ENCODE results near the gene FXYD6.

FXYD6 gene

DNA sequence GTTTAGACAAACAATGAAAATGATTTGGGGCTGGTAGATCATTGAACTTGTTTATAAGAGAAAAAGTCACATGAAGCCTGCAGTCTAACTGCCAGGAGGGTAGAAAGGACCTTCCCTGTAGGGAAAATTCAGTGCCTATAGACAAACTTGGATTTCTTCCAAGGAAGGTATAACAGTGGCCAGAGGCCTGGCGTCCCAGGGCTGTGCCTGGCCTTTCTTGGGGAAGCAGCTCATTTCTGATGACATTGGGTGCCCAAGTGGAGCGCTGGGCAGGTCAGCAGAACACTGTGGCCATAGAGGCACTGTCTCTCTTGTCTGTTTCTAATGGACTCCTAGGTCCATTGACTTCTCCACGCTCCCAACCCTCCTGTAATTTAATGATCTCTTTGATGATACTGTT is 6.6 kb upstream of the FXYD6 start:
- DNase-seq = no peak

DNA sequence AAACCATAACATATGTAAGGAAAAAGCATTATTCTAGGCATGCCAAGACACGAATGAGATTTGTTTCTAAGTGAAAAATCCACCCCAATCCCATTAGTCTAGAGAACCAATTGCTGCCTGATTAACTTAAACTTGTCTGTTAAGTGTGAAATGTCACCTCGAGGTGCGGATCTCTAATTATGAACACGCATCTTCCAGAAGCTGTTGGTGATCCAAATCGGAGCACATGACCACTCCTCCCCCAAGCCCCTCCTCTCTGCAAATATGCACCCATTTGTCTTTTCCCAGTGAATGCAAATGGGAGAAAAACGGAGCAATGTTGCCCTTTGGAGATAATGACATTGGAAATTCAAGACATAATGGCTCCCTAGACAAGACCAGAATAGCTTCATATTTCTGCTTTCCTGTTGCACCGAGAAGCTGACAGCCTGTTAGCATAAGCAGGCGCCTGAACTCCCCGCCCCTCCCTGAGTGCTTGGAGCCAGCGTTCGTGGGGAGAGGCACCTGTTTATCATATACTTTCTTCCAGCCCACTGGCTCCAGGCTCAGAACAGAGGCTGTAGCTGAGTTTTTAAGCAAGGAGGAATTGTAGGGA is 6.0 kb upstream of the FXYD6 start:
- DNase-seq = no peak

DNA sequence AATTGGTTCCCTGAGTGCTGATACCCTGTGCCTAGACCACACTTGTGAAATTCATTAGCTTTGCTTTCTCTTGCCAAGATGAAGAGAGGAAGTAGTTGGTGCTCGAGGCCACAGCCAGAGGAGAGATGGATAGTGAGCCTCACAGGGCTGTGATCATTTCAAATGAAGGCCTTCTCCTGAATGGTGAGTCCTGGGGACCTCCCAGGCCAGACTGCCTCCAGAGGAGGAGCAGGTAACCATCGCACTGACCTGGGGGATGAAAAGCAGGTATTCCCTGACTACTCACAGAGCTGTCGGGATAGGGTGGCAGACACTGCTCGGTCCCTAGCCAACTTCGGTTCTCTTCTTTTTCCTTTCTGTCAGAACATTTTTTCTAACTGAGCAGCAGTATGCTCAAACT is 4.8 kb upstream of the FXYD6 start:
- no peak for DNase-seq

DNA sequence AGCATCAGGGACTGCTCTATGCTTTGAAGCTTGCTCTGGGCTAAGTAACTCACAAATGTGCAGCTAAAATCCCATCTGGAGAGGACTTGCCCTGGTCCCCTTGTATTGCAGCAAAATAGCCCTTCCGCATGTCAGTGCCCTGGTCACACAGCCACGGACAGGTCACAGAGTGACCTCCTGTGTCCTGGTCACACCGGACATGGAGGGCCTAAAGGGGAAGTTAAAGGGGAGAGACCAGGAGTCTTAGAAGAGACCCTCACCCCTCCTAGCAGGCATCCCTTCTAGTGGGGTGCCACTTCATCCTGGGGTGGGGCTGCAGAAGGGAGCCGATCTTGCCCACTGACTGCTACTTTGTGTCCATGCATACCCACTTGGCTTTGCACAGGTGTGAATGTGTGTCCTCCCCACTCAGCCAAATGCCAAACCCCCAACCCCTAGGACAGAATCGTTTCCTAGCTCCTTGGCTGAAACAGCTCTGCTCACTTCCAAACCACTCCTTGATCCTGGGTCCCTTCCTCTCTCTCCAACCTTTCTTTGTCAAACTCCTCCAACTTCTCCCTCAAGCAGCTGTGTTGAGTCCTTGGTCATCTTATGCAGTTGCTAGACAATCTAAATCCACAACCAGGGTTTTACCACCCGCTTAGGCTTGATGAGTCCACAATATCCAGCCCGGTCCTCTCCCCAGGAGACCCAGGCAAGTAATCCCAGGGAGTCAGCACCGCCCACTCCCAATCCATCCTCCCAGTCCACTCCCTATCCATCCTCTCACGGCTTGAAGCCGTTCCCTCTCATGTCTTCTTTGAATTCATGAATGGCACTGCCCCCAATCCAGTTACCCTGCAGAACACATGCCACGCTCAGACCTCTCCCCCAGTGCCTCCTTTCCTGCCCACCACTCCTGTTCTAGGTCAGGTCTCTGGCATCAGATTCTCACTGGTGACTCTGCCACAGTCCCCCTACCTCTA is 3.3 kb upstream of the FXYD6 start:
- no peak for DNase-seq

DNA sequence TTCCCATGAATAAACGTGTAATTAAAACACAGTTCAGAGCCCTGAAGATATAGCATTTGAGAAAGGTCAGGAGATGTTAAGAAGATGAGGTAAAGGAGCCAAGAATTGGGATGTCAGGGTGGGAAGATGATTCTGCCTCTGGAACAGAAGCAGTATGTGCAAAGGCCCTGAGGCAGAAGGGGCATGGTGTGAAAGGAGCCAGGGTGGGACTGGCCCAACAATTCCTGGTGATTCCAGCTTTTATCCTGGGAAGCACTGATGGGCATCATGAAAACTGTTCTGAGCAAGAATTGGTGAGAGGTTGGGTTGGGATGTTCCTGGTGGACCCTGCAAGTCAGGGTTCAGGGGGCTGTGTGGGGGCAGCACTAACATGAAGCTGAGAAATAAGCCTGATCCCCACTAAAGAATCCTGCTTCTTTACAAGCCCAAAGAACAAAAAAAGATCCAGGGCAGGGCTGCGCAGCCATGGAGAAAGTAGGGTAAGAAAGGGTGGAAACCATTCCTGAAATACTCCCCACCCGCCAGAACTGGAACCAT is 2.5 kb upstream of the FXYD6 start:
- no peak for DNase-seq

DNA sequence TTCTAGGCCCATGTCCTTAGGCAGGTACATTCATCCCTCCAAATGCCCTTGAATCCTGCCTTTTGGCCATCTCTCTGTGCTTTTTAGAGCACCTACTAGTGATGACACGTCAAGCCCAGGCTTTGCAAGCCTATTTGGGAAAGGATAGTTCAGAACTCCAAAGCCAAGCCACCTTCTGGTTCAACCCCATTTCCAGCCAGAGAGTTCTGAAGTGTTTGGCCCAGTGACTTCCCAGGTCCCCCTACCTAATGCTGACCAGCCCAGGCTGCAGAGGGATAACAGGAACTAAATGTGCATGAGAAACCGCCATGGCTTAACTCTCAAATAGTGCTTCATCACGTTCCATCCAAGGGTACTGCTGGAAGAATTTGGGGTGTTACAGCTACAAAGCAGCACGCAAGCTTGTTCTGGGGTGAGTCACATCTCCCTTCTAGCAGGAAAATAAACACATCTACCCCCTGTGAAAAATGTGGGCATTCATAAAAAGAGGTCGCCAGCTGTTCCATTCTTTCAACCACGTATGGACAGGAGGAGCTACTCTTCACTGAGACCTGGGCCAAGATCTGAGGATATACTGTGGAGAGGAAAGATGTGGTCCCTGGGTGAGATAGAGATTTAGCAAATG is 2.0 kb upstream of the FXYD6 start:
- no peak for DNase-seq

DNA sequence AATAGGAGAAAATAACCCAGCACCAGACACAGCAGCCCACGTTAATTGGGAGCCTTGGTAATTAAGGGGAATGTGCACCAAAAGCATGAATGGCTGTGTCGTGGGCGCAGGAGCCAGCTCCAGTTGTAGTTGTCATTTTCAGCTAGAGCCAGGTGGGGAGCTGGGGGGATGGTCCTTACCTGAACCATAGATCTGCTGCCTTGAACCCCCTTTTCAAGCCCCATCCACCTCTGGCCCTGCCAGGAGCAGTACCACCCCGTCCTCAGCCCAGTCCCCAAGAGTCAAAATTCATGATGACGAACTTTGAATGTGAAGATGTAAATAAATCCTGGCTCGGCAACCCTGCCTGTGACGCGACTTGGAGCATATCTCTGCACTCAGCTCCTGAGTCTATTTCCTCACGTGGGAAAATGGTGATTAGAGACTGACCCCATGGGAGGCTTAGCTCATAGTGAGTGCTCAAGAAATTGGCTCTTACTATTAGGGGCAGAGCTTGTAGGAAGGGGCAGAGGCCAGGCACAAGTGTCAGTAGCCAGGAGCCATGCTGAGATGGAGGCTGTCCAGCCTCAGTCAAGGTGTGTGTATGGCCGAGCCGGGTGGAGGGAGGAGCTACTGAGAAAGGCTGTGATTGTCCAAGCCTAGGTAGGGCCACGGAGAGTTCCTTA is 794 bp upstream of the FXYD6 start:
- DNase-seq = no peak

DNA sequence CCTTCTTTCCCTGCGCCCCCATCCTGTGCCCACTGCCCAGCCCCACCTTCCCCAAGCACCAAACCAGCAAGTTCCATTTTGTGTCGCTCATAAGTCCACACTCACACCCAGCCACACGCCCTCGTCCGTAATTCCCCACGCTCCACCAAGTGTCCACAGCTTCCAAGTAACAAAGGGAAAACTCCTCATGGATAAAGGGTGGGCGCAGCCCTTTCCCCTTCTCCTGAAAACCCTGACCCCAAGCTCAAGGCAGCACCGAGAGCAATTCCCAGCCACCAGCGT is 458 bp downstream of the FXYD6 start:
- no peak for DNase-seq

DNA sequence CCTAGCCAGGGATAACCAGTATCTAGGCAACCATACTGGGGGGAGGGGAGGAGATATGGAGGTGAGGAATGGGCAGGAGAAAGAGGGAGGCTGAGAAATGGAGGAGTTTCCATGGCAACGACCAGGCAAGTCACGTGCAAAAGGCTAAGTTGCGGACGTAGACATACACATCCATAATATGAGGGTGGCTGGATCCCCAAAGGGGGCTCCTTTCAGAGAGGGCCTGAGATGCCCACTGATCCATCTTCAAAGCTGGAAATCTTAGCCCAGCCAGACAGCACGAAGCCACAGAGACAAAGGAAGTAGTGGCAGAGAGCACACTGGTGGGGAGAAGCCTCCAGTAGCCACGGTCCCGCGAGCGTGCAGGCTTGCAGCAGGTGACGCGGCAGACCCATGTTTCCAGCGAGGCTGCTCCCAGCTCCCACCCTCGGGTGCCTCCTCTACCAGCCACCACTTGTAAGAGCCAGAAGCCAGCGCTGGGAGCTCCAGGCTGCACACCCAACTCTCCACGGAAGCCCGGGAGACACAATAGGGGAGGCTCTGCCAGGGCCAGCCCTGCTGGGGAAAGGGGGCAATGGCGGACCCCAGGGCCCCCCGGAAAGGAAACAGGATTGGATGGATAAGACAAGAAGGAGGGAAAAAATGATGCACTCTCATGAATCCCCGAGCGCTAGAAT is 938 bp downstream of the FXYD6 start:
- no peak for DNase-seq

DNA sequence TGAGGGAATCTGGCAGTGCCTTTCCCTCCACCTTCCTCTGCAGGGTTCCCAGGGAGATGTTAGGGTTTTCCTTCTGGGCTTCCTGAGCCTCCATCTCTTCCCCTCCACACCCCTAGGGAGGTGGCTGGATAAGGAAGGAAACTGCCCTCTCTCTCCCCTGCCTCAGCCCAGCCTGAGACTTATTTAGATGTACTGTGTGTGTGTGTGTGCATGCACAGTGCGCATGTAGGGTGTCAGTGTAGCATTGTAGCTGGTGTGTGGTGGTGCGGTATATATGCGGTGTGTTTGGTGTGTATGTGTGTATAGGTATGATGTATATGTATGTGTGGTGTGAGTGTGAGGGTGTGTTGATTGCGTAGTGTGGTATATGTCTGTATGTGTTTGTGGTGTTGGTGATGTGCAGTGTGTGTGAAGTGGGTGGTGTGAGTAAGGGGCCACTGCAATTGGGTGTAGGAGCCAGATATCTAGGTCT is 1.5 kb downstream of the FXYD6 start:
- no peak for DNase-seq

DNA sequence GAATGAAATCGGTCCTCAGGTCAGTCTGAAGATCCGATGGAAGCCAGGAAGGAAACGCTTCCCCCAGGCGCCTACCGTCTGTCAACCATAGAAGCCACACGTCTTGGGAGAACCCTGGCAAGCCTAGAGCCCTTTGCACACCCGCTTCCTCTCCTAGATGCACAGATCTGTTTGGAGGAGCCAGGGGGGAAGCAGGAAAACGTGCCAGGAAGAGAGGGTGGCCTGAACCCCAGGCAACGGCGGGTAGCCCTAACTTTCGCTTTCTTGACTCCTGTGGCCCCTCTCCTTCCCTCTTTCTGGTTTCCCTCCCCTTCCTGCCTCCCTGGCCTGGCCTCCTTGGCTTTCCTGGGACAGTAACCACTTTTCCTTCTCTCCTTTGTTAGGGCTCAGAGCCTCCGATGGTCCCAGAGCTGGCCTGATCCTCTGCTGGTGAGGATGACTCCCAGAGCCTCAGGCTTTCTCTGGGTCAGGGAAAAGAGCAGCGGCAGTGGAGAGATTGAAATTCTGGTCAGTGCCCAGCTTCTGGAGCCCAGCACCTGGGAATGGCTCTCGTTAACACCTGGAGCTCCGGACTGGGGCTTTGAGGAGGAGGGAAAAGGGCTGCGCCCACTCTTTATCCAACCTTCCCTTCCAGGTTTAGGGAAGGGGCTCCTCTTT is 2.1 kb downstream of the FXYD6 start:
- DNase-seq = no peak

DNA sequence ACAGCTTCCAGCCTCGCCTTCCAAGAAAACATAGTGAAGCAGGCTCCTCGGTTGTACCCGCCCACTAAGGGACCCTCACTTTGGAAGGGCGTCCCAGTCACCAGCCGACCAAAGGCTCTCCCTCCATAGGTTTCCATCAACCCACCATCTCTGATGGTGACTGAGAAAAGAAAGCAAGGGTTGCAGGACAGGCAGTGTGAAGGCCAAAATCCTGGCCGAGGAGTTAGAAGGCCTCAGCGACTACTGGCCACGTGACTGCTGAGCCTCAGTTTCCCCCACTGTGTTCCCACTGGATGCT is 2.7 kb downstream of the FXYD6 start:
- no peak for DNase-seq

DNA sequence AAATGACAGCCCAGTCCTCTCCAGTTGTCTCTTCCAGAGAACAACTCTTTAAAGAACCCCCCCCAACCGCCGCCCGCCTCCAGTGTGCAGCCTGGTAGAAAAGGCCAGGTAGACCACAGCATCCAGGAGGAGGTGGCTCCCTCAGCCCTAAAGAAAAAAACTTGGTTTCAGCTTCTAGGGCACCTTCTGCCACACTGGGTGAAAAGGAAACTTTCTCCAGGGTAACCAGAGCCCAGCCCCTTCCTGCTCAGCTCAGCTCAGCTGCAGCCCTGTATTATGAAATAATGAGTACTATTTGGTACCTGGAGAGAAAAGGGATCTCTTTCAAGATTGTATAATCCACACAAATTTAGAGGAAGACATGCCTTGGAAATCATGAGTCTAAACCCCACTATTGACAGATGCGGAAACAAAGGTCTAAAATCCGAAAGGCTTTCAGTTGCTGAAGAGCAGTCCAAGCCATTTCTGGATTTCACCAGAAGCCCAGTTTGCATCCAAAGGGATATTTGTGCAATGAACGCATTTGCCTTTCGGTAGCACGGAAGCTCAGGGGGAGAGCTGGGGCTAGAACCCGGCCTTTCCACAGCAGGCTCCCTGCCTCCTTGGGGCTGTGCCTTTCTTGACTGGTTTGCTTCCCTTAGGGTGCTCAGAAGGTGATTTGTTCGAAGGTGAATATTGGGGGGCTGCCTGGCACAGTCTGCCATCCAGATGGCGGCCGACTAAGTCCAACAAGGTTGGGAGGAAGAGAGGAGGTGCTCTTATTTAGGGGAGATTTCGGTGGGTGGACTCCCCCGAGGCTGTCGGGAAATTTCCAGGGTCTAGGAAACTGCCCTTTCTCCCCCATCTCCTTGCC is 3.3 kb downstream of the FXYD6 start:
- DNase-seq = no peak

DNA sequence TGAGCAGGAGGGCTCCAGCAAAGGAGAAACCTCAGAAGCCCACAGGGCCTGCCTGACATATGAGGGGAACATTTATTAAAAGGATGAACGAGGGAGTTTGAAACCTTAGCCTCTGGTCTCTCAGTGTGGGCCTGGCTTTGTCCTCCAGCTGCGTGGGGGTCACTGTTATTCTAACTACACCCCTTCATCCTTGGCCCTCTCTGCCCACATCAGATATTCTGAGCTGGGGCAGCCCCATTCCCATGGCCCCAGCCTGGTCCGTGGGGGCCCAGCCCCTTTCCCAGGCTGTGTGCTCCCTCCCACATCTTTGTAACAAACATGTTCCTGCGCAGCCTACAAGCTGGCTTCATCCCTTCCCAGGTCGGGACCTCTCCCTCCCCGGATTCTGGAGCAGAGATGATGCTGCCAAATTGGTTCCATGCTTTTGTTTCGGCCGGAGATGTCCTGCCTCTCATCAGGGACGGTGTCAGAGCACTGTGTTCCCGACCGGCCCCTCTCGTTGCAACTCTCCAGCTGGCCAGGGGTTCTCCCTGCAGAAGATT is 4.0 kb downstream of the FXYD6 start:
- DNase-seq = no peak

DNA sequence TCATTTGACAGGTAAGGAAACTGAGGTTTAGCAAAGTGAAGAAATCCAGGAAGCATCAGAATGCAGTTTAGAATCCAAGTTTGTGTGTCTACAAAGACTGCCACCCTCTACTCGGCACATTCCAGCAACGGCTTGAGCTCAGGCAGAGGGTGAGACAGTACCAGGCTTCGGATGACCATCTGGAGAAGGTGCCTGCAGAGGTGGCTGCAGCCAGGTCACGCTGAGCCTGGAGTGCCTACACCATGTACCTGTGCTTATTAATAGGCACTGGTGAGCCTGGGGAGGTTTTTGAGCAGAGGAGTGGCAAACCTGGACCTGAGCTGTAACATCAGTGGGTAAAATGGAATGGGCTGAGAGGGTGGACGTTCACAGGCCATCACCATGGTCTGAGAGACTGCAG is 4.7 kb downstream of the FXYD6 start:
- no peak for DNase-seq

DNA sequence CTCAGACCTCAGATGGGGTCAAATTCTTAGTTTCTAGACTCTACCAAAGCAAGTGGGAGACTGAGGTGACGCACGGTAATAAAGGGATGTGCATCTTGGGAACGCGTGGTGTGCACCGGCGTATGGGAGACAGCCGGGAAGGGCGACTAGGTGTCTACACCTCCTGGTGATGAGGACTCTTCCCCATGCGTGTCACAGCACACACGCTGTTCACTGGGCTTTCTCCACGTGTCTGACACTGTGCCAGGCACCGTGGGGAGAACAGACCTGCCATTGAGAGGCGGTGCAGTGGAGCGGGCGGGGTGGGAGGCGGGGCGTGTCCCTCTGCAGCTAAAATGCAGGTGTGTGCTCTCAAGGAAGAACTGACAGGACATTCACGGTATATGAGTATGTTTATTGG is 5.3 kb downstream of the FXYD6 start:
- no peak for DNase-seq

DNA sequence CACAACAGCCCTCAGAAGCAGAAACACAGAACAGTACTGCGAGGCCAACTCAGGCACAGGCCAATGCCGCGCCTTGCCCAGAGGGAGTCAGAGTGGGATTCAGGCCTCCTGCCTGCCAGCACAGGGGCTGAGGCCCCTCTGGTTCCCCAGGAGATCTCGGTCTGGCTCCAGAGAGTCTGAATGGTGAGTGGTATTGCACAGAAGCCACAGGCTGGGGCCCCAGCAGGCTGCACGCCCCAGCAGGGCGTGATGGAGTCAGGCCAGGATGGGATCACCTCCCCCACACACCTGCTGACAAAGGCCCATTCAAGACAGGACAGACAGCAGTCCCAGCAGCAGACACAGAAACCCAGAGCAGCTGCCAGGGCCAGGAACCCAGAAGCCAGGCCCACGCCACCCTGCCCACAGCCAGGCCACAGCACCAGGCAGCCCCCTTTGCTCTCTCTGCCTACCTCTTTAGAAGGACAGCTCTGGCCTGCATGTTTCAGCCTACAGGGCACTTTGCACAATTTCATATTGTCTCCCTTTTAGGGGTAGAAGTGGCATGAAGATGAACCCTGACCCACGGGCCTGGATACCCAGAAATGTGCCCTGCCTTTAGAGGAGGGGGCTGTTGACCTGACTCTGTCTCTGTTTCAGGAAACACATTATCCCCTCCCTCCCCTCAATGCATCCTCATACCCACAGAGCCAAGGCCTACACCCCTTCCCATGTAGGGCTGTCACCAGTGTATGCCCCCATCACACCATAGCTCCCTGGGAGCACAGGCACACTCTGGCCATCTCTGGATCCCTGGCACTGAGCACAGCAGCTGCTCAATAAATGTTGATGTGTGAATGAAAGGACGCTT is 6.1 kb downstream of the FXYD6 start:
- no peak for DNase-seq

DNA sequence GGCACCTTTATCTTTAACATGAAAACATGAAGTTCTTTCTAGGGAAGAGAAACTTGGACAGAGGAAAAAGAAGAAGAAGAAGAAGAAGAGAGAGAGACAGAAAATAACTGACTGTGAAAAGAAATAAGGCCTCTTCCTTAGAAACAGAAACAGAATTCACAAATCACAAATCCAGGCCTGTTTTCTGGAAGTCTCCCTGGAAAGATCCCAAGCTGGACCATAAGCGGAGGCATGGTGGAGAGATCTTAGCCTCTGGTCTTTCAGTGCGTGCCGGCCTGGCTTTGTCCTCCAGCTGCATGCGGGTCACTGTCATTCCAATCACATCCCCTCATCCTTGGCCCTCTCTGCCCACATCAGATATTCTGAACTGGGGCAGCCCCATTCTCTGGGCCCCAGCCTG is 6.9 kb downstream of the FXYD6 start:
- DNase-seq = no peak

DNA sequence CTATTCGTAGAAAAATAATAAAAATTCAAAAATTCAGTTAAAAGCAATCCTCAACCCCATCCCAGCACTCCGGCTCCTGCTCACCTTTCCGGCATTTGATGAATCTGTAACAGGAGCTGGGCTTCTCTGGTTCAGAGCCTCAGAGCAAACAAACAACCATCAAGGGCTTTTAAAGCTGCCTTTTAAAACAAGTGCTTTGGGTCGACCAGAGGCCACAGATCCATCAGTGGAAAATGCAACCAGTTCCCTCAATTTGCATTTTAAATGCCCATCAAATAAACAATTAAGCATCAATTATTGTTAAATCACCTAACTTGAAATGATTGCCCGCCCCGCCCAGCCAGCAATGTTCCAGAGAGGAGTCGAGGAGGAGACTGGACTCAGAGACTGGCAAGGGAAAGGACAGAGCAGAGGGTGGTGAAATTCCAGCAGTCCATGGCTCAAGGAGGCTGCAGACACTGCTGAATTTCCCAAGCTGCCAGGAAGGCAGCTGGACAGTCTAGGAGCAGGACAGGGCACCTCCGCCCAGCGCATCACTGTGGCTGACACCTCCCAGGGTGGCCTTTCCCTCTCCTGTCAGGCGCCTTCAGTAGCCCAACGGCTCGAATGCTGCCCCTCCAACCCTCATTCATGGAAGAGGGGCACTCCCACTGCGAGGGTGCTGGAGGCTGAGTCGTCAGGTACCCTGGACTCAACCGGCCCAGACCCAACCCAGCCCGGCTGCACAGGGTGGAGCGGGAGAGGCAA is 7.5 kb downstream of the FXYD6 start:
- DNase-seq = no peak
